OCI-LY3 (cell line): ENCODE measurements around the gene WDR19.

Experiments
- CTCF ChIP-seq: fragments of 200-600, 300-600 bp; sonication (generic); IDR thresholded peaks from 2 replicates; pipeline ENCODE4 v1.5.1; 2014; ENCODE audit warnings: antibody characterized with exemption, low read length, low read depth
- EZH2phosphoT487 ChIP-seq: fragments of 200-600 bp; shearing (Covaris generic); IDR thresholded peaks from 2 replicates; pipeline ENCODE4 v1.6.1; 2018; ENCODE audit warnings: antibody characterized with exemption, mixed run types, low read depth

GRCh38 chr4:39233783-39234182, 51.5 kb downstream of the WDR19 start:
- TF ChIP-seq CTCF (no peak), EZH2phosphoT487 (no peak)
